ENCODE data around the gene FXYD6.
A peak's percentile ranks its signal among the peaks of the same experiment; 100 is the strongest.
"Not testable (repeated sequence)": the region's sequence is repeated elsewhere in the genome, so short reads cannot be mapped to it uniquely, and the experiment has no call there.

The FXYD6 gene, protein sequence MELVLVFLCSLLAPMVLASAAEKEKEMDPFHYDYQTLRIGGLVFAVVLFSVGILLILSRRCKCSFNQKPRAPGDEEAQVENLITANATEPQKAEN

DNA sequence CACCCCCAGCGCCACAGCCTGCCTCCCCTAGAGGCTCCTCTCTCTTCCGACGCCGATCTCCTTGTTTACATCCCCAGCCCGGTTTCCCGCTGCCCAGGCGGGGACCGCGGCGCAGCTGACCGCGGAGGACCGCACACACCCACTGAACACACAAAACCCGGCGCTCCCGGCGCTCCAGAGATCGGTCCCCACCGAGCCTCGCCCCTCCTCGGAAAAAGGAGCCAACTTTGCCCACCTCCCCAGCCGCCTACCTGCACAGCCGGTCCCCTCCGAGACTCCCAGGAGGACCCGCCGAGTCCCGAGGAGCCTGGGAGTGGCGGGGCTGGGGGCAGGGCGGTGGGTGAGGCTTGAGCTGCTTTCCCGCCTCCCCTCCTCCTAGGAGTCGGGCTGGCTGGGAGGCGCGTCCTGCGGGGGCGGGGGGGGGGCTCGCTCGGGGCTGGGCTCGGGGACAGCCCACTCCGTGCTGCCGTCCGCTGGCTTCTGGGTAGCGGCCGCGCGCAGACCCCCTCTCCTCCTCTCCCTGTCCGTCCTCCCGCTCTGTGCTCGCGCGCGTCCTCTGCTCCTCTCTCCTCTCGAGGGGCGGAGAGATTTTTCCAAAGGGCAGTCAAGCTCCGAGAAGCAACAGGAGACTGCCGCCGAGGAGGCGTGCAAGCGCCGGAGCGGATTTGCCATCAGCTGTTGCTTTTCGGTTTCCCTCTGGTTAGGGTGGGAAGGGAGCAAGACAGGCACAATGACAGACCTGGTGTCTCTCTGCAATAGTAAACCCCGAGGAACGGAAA is at the start of gene FXYD6:
Gene FXYD6 (minus strand): TSS at position 318 of the 779 bp plus-strand sequence. CDS start 33,882 bp downstream, outside the sequence.
- peak in 9 of 10 donors; percentile 47 to 94 (median 69) for DNase-seq
- intact Hi-C loops (cut with DNase I): no loop called here

DNA sequence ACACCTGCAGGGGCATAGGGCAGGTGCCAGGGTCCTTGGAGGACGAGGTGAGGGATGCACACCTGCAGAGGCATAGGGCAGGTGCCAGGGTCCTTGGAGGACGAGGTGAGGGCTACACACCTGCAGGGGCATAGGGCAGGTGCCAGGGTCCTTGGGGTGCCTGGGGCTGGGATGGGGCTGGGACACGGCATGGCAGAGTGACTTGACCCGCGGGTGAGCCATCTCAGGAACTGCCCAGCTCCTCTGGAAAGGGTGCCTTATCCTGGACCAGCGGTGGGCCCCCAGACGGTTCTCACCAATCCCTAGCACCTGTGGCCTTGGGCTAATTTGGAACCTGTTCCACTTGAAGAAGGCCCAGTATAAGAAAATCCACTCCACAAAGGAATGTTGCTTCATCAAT is 49.7 kb upstream of the FXYD6 start:
- intact Hi-C loops (cut with DNase I): not testable (repeated sequence)
- peak in 1 of 10 donors; percentile 72 for DNase-seq

DNA sequence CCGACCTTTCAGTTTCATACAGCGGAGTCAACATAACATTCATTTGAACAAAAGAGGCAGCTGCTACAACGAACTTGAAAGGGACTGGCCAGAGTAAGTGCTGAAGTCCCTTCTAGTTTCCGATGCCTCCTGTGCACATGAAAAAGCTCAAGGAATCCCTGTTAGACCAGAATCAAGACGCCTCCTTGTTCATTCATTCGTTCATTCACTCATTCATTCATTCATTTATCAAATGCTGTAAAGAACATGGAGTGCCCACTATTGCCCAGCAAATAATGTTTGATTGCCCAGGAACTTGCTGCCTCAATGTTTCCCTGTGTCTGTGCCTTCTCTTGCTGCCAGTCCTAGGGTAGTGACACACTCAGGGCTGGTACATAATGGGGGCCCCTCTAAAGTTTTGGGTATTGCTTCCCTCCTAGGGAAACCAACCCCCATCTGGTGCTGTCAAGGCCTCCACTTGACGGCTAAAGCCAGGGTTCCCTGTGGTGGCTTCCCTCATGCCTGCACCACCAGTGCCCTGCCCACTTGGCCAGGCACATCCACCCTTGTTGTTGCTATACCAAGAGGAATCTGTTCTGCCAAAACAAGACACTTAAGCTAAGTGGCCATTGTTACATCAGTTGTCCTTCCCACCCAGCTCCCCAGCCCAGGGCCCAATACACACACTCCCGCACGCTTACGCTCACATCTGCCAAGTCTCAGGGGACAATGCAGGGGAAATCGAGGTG is 48.9 kb upstream of the FXYD6 start:
- peak in 1 of 10 donors; percentile 27 for DNase-seq
- intact Hi-C loops (cut with DNase I): no loop called here

DNA sequence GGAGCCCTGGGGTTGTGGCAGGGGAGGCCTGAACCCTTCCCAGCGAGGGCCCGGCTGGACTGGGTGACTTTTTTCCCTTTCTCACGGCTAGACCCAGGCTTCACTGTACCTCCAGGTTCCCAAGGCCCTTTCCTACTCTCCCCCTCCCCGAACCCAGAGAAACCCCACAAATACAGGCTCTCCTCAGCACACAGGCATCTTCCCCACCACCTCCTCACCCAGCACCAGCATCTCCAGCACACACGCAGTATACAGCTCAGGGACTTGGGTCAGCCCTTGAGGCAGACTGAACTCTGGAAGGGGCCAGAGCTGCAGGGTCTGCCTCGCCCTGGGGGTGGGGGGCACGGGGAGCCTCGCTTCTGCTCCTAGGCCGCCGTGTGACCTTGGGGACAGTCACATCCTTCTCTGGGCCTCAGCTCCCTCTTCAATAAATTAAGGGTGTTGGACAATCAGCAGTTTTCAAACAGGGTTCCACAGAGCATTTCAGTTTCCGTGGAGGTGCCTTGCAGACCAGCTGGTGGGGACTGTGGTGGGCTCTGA is 48.2 kb upstream of the FXYD6 start:
- DNase-seq: peak in 1 of 10 donors; percentile 58
- intact Hi-C loops (cut with DNase I): no loop called here

DNA sequence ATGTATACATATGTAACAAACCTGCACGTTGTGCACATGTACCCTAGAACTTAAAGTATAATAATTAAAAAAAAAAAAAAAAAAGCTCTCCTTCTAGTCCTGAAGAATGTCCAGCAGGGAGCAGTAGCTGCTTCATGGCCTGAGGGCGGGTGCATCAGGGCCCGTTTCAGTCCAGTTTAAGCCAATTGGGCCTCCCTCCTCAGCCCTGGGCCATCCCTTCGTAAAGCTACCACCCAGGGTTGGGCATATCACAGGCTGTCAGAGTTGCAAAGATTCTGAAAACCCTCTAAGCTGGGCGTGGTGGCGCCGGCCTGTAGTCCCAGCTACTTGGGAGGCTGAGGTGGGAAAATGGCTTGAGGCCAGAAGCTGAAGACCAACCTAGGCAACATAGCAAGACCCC is 47.3 kb upstream of the FXYD6 start:
- DNase-seq: peak in 1 of 10 donors; percentile 45
- intact Hi-C loops (cut with DNase I): no loop called here

DNA sequence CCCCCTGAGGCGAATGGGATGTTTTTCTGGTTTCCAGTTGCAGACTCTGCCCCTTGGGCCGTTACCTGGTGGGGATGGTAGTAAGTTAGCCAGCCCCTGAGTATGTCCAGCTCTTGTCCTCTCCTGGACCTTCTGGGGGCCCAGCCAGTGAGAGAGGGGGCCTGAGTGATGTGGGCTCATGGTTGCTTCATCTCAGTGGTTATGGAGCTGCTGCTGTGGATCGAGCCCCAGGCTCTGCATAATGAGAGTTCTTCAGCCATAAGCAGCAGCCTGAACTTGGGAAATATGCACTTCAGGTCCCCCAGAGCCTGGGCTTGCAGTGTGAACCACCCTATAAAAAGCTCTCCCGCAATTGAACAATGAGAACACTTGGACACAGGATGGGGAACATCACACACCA is 46.8 kb upstream of the FXYD6 start:
- intact Hi-C loops (cut with DNase I): no loop called here
- peak in 1 of 10 donors; percentile 18 for DNase-seq

DNA sequence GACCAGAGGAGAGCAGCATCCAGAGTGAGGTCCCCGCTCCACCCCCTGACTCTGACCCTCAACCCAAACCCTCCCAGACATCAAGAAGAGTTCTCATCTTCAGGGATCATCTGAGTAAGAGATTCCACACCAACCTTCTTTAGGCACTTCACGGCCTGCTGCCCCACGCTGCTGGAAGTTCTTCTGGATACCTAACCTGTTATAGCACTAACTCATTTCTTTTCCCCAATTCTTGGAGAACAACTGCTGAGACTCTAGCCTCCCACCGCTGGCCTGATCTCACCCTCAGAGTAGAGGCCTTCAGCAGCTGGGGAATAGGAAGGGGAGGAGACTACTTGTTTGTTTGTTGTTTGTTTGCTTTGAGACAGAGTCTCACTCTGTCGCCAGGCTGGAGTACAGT is 45.4 kb upstream of the FXYD6 start:
- DNase-seq: peak in 1 of 10 donors; percentile 38

DNA sequence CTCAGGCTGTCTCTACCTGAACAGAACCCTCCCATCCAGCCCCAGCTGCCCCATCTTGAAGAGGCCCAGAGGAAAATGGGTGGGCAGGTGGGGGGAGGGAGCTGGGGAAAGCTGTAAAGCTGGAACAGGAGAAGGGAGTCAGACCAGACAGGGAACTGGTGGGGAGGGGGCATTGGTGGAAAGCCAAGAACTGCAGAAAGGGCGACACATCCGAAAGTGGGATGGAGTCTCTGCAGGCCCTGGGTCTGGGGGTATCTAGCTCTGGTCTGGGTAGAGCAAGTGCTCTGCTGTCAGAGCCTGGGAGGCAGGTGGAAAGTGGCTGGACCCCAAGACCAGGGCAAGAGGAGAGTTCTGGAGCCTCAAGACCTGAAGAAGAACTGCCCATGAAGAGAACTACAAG is 45.0 kb upstream of the FXYD6 start:
- intact Hi-C loops (cut with DNase I): no loop called here
- DNase-seq: no peak

More for the DNA sequence above, 45.4 kb upstream of the FXYD6 start:
- intact Hi-C loops (cut with DNase I): no loop called here

DNA sequence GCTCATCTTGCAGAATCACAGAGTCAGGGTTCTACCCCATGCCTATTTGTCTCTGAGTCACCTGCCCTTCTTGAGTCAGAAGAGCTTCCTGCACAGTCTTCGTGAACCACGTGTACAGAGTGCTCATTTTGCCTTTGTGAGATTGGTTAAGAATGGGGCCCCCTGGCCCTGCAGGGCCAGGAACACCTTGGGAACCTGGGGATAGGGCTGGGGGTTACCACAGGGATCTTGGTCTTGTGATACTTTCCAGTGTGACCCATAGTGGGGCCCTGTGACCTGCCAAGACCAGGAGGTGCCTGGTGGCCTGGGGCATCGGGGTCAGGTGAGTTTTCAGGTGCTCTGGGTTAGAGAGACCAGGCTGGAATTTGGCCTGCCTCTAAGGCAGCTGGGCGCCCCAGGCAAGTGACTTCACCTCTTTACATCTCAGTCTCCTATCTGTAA is 43.3 kb upstream of the FXYD6 start:
- intact Hi-C loops (cut with DNase I): no loop called here
- no peak for DNase-seq

DNA sequence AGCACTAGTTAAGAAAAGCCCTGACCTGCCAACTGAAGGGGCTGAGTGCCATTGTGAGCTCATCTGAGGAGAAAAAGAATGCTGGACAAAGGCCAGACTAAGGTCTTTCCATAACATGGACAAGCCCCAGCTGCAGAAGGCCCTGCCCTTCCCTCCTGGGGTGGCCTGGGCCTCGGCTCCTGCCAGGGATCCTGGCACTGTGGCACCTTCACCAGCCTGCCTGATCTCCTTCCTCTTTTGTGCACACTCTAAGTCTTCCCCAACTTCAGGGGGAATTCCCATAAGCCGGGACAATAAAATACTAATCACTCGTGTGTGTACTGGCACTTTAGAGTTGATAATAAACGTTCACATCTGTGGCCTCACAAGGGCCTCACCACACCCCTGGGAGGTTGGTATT is 42.9 kb upstream of the FXYD6 start:
- intact Hi-C loops (cut with DNase I): no loop called here
- no peak for DNase-seq

DNA sequence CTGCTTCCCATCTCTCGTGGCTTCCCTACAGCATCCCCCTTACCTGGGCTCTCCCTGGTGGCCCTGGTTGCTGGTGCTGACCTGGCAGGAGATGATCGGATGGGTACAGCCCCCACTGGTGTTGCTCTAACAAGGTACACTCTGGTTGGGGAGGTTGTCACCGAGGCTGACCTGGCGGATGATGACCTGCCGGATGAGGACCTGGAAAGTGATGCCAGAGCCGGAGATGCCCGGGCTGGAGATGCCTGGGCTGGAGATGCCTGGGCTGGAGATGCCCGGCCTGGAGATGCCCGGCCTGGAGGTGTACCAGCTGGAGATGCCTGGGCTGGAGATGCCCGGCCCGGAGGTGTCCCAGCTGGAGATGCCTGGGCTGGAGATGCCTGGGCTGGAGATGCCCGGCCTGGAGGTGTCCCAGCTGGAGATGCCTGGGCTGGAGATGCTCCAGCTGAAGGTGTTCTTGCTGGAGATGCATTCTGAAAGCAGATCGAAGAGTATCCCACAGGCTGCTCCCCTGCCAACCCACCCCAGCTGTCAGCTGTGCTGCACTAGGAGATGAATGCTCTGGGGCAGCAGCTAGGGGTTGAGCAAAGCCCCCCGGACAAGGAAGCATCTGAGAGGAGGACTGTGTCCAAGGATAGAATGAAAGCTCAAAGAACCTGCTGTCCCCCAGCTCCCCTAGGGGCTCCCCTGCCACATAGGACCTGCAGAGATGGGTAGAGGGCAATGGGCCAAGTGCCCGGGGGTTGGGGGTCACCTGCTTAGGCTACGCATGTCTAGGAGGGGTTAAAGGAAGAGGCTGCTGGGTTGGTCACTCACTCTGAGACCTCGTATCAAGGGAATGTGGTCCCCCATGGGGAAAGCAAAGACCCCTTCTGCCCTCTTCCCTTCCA is 42.2 kb upstream of the FXYD6 start:
- no peak for DNase-seq
- intact Hi-C loops (cut with DNase I): no loop called here

DNA sequence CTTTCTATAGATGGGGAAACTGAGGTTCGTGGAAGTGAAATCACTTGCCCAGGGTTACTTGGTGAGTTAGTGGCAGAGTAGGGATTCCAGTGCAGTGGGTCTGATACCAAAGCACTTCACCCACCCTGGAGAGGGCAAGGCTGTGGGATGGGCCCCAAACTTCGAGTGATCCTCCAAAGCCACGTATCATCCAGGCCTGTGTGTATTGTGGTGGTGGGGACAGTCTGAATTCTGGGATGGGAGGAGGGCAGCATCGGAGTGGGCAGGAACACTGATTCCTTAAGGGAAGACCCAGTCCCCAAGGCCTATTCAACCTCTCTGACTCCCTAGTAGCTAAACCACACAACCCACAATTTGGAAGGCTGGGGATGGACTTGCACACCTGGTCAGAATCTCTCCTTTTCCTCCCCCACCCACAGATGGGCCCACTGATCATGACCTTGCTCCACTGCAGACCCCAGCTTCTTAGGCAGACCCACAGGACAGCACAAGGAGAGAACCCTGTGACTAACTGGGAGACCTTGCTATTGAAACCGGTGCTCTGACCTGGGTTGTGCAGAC is 41.2 kb upstream of the FXYD6 start:
- intact Hi-C loops (cut with DNase I): no loop called here
- peak in 1 of 10 donors; percentile 15 for DNase-seq

DNA sequence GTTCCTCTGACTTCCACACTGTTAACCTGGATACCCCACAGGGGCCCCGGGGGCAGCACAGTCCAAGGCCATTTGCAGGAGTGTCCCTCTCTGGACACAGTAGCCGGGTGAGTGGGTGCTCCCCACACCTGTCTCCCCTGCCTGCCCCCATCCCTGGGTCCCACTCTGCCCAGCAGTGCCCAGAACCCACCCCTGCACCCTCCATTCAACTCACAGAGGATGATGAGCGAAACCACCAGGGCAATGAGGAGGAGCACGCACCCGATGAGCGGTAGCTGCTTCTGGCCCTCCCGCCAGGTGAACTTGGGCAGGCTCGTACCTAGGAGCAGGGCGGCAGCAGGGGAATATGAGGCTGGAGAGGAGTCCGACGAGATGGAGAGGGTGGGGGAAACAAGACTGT is 40.5 kb upstream of the FXYD6 start:
- DNase-seq: peak in 1 of 10 donors; percentile 72
- intact Hi-C loops (cut with DNase I): no loop called here

DNA sequence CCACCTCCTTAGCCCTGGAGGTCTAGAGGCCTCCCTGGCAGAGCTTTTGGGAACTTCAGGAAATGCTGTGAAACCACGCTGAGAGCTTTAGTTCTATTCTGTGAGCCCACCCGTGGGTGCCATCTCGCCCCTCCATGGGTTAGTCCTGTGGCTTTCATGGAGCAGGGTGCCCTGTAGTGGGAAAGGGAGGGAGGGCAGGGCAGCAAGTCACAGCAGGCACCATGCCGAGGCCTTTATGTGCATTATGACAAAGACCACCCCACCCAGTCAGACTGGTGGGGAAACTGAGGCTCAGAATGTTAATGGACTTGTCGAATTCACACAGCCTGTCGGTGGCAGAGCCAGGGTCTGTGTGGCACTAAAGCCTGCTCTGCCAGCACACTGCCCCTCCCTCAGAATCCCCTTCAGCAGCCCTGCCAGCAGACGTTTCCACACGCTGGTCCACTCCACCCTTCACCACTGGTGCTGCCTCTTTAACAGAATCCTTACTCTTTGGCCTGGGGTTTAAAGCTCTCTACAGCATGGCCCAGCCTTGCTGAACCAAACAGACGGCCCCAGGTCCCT is 39.3 kb upstream of the FXYD6 start:
- peak in 1 of 10 donors; percentile 12 for DNase-seq
- intact Hi-C loops (cut with DNase I): no loop called here

DNA sequence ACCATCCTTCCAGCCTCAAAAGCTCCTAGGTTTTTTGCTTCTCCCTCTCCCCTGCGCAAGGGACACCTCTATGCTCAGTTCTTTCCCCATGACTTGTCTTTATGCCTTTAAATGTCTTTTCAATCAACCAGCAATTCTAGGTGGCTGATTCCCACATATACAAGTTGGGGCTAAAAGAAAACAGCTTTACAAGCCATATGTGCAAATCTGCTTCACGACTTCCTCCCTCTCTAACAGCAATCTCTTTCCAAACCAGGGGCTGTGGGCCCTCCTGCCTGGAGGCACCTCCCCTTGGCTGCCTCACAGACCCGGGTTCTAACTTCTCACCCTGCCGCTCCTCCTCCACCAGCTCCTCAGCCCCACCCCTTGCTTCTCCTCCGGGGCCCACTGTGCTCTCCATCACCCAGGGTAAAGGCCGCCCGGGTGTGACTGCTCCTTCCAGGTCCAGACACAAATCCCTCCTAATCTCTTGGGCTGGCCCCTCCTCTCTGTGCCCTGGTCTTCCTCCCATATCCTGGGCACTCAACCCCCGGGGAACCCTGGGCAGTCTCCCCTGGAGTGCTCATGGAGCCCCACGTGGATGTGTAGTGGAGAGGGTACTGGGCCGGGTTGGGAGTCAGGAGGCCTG is 38.6 kb upstream of the FXYD6 start:
- DNase-seq: peak in 1 of 10 donors; percentile 59
- intact Hi-C loops (cut with DNase I): no loop called here

DNA sequence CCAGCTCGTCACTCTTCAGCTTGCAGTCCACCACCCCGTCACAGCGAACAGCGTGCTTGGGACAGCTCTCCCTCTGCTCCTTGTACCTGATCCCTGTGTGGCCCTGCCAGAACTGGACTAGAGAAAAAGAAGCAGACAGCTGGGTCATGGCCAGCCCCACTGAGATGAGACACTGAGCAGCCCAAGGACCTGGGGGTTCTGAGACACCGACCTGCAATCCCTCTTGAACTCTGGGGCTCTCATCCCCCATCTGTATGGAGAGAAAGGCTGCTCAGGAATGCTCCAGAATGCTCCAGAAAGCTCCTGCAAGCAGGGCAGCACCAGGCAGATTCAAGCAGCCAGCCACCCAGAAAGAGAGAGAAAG is 37.9 kb upstream of the FXYD6 start:
- intact Hi-C loops (cut with DNase I): no loop called here
- no peak for DNase-seq

DNA sequence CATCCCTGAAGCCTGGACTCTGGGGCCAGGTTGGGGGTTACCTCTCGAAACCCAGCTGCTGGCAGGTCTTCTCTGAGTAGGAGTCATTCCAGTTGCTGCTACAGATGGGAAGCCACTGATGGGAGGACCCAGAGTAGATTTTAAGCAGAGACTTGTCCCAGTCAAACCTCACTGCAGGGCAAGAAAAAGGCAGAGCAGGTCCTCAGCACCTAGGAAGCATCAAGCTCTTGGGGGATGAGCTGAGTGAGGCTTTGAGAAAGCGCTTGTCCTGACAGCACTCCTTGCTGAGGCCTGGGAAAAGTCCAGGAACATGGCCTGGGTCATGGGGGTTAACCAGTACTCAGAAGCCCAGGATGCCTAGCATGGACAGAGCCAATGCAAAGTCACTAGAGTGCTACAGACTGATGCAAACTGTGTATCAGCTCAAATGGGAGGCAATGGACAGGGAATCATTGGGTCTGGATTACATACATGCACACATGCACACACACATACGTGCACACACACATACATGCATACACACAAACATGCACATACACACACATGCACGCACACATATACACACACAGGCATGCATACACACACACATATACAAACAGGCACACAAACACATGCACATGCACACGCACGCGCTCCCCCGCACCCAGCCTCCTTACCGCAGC is 37.4 kb upstream of the FXYD6 start:
- DNase-seq: no peak
- intact Hi-C loops (cut with DNase I): no loop called here

DNA sequence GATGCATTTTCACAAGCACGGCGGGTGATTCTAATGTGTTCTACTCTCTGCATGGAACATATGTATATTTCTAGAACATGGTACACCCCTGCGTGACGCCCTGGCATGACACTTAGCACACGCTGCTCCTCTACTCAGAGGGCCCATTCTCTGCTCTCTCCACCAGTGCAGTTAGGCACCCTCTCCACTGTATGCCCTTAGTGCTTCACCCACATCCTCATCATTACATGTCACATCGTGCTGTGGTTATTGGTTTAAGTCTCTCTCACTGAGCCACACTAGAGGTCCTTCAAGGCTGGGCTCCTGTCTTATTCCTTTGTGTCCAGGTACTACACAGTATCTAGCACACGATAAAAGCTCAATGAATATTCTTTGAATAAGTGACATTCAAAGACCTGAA is 36.0 kb upstream of the FXYD6 start:
- intact Hi-C loops (cut with DNase I): no loop called here
- no peak for DNase-seq

DNA sequence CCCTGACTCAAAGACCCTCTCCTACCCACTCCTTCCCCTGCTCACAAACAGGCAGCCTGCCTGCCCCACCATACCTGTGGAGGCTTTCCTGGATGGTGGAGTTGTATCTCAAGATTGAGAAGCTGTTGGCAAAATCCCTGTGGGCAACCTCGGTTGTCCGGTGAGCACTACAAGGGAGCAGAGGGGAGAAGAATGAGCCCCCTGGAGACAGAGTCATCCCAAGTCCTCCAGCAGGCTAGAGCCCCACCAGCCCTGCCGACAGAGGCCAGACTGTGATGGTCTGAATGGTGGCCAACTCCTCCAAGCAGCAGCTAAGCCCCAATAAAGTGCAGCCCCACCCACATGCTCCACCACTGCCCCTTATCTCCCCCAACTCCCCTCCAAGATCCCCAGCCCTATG is 35.2 kb upstream of the FXYD6 start:
- DNase-seq: peak in 1 of 10 donors; percentile 27
- intact Hi-C loops (cut with DNase I): no loop called here

Measured in posterior cingulate gyrus (tissue), 11 donors.